ENCODE data around the gene ABCA3. TPM values are rescaled to one million over a fixed set of nuclear protein-coding genes. Genes with fewer than 3 reads are reported as not detected.
A peak's percentile ranks its signal among the peaks of the same experiment; 100 is the strongest.

The ABCA3 gene
- total and polyA plus RNA-seq, 2 donors (not counting 1 experiment from before 2014, with no cell fraction given): 3.1 to 5.1 TPM

GRCh38 chr16:2339521-2340484 is 725 bp downstream of the ABCA3 start:
- peak overlapping the region; percentile 73 for H3K27ac Mint-ChIP-seq
- Histone ChIP-seq H3K79me2 (ENCODE audit: control insufficient read depth, insufficient read depth, low read length) (no peaks in the 10 kb centered on the region), H3K9me3 (ENCODE audit: control extremely low read depth in 1 of 3, control insufficient read depth in 2 of 3, insufficient read depth in 1 of 3, low read length in 2 of 3) (peaks cover 0 to 9% (median 0%) of the 10 kb centered on the region in 3 donors), H3K36me3 (replicated peaks in 1 of 2; ENCODE audit: control extremely low read depth in 1 of 2, control insufficient read depth in 1 of 2, extremely low read depth in 1 of 2, insufficient read depth in 2 of 2, low read length in 1 of 2) (no peaks in the 10 kb centered on the region), H3K27me3 (replicated peaks in 1 of 4; ENCODE audit: control extremely low read depth in 1 of 4, control insufficient read depth in 3 of 4, insufficient read depth in 4 of 4, low read length in 3 of 4) (peaks cover 0 to 22% (median 3%) of the 10 kb centered on the region in 4 experiments), H3K4me3 (ENCODE audit: control extremely low read depth in 1 of 5, extremely low read depth in 1 of 5, insufficient read depth in 1 of 5, low read depth in 2 of 5, low read length in 4 of 5) (peak overlapping the region; percentile 17 to 69 (median 58)), H2AFZ (ENCODE audit: insufficient read depth, low read depth, low read length, poor library complexity, severe bottlenecking) (peak overlapping the region; percentile 88), H4K20me1 (ENCODE audit: control insufficient read depth, insufficient read depth, low read length, poor library complexity, severe bottlenecking) (no peaks in the 10 kb centered on the region), H3K4me2 (replicated peaks; ENCODE audit: low read depth, low read length, poor library complexity, severe bottlenecking) (peak overlapping the region; percentile 99), H3K27ac (ENCODE audit: low read length in 2 of 2) (no peak overlapping the region), H3K4me1 (ENCODE audit: control insufficient read depth in 2 of 2, insufficient read depth in 2 of 2, low read length in 2 of 2) (peaks cover 15 to 19% of the 10 kb centered on the region in 2 donors), H3K9ac (ENCODE audit: low read length) (peak overlapping the region; percentile 77)
- peak overlapping the region; percentile 83 for H3K4me3 Mint-ChIP-seq
- WGBS (ENCODE audit: insufficient coverage): 7% methylated on average over 98 of the region's 98 CpGs
- TF ChIP-seq EZH2 (IDR thresholded peaks at IDR 0.05; ENCODE audit: borderline replicate concordance, insufficient read depth, low read depth, low read length, poor library complexity, severe bottlenecking): no peak
- TF ChIP-seq, protein P1, sequence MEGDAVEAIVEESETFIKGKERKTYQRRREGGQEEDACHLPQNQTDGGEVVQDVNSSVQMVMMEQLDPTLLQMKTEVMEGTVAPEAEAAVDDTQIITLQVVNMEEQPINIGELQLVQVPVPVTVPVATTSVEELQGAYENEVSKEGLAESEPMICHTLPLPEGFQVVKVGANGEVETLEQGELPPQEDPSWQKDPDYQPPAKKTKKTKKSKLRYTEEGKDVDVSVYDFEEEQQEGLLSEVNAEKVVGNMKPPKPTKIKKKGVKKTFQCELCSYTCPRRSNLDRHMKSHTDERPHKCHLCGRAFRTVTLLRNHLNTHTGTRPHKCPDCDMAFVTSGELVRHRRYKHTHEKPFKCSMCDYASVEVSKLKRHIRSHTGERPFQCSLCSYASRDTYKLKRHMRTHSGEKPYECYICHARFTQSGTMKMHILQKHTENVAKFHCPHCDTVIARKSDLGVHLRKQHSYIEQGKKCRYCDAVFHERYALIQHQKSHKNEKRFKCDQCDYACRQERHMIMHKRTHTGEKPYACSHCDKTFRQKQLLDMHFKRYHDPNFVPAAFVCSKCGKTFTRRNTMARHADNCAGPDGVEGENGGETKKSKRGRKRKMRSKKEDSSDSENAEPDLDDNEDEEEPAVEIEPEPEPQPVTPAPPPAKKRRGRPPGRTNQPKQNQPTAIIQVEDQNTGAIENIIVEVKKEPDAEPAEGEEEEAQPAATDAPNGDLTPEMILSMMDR (IDR thresholded peaks at IDR 0.05): no peak
- peak; percentile 67 for DNase-seq
- intact Hi-C loops (cut with micrococcal nuclease): loop anchor here (1.0 to 10.0 kb wide), 5 partner anchors 72 to 171 kb away; partner anchors contain the start of genes CASKIN1, ECI1 and RNPS1
- H3K4me1 Mint-ChIP-seq: peaks cover 12% of the 10 kb centered on the region
- H3K27me3 Mint-ChIP-seq: no peaks in the 10 kb centered on the region
- no peaks in the 10 kb centered on the region for H3K9me3 Mint-ChIP-seq (ENCODE audit: insufficient read depth)
- POLR2A ChIA-PET: interaction anchor here (0.6 kb wide), 1 partner anchor 104 kb away, joined by 4 read pairs; no protein-coding TSS in a partner anchor
- CTCF ChIA-PET: interaction anchor here (0.6 to 1.2 kb wide), 6 partner anchors 88 to 161 kb away, joined by 3 to 7 read pairs (median 4); partner anchors contain the start of genes ECI1 and TEDC2
- ATAC-seq (ENCODE audit: low read depth): peak; percentile 28

Data from B cell (primary cell).